Right lobe of liver (tissue), 6 donors: ENCODE data around the gene SPPL3. TPM values are rescaled to one million over a fixed set of nuclear protein-coding genes. Genes with fewer than 3 reads are reported as not detected.

Source experiments
- ATAC-seq, 4 donors: fragments of 200-7000 bp; cut with Tn5 transposase; one replicate each; pipeline ENCODE4 v1.9.1; 2020; ENCODE audit warnings: mild to moderate bottlenecking in 4 of 4, moderate library complexity in 4 of 4
- DNase-seq, 3 donors: peaks; one replicate each; pipeline ENCODE4 v3.0.0-alpha.2; 2020
- H3K27ac ChIP-seq, 3 donors: fragments of 200-600 bp; one replicate each; pipeline ENCODE4 v1.8.0; 2022
- H3K27me3 ChIP-seq, 2 donors: fragments of 200-600 bp; one replicate each; pipeline ENCODE4 v1.8.0; 2022
- H3K36me3 ChIP-seq, 4 donors: fragments of 200-600 bp; sonication (generic) in 1 of 4; one replicate each; pipeline versions ENCODE4 v1.5.1 to v1.8.0; 2017 to 2022; ENCODE audit warnings: control low read depth in 1 of 4
- H3K4me1 ChIP-seq, 4 donors: fragments of 200-600 bp; sonication (generic) in 1 of 4; one replicate each; pipeline versions ENCODE4 v1.5.1 to v1.8.0; 2017 to 2022; ENCODE audit warnings: control low read depth in 1 of 4
- H3K4me3 ChIP-seq, 3 donors: fragments of 200-600 bp; one replicate each; pipeline ENCODE4 v1.8.0; 2022
- H3K9me3 ChIP-seq, 4 donors: fragments of 200-600 bp; sonication (generic) in 1 of 4; one replicate each; pipeline versions ENCODE4 v1.5.1 to v1.8.0; 2017 to 2022; ENCODE audit warnings: control low read depth in 1 of 4
- CTCF ChIP-seq, 4 donors: fragments of 200-600 bp in 3 of 4; fragments of 450-650 bp in 1 of 4; IDR thresholded peaks; one replicate each; pipeline versions ENCODE4 v1.5.1 to v1.8.0; 2016 to 2022; ENCODE audit warnings: antibody characterized with exemption in 4 of 4, mild to moderate bottlenecking in 2 of 4
- POLR2A ChIP-seq: fragments of 450-650 bp; IDR thresholded peaks from one replicate; pipeline ENCODE4 v1.6.1; 2017; ENCODE audit warnings: antibody characterized with exemption, mild to moderate bottlenecking
- WGBS: methylation state at CpG from one replicate; pipeline ENCODE4 v1.1.6; 2018; ENCODE audit warnings: low coverage, low lambda C conversion rate; ENCODE audit not compliant: insufficient coverage; ENCODE audit errors: missing lambda C conversion rate; 5-methylcytosine and 5-hydroxymethylcytosine counted together
- intact Hi-C, 2 donors: fragments of 100-400 bp; cut with DNase I; formaldehyde crosslinking; loops; one replicate each; pipeline versions ENCODE4 v1.11.2 to v1.14.1; 2022
- total RNA-seq, 6 experiments: library from RNA; depleted of rRNA in 2 of 6; stranded (reverse); fragments of >200 nt in 2 of 6; fragmentation: NEBNext Ultra II Directional in 3 of 6; extraction: Animal tissue kit (Norgen Biotek cat#: 25700) in 3 of 6; gene quantifications; one replicate each; pipeline versions ENCODE4 v1.1.0 to v1.2.4, GENCODE V29; 2016 to 2023
- donor health status: DM: no; HTN: yes; CAD: no.
- donor health status: DM: no; HTN: no; CAD: no.
- donor health status: DM: no; HTN: no; CAD: no.
- donor health status: DM: no; HTN: yes; CAD: no.
- donor health status: DM: no; HTN: yes; CAD: no.

The SPPL3 gene
- total RNA-seq, 6 experiments from 2014 or later, result 10.7 to 26.6 (median 16.9) TPM

DNA sequence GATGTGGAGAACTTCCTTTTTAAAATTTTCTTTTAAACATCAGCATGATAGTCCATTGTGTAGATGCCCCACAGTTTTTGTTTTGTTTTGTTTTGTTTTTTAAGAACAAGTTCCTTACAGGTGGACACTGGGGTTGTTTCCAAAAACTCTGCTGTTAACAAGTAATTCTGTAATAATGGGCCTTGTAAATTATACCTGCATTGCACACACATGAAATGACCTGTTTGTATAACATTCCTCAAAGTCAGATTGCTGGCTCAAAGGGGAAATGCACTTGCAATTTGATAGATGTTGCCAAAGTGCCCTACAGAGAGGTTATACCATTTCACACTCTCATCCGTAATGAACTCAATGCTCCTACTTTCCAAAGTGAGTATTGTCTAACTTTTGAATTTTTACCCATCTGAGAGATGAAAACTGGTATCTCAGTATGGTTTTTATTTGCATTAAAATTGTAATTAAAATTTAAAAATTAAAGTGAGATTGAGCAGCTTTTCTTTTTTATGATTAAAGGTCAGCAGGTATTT lies 89.2 kb downstream of the SPPL3 start:
- Histone ChIP-seq H3K27ac (no peak overlapping the region), H3K36me3 (no peaks in the 10 kb centered on the region), H3K27me3 (no peaks in the 10 kb centered on the region), H3K4me1 (no peaks in the 10 kb centered on the region), H3K9me3 (no peaks in the 10 kb centered on the region), H3K4me3 (no peak overlapping the region)
- 13% methylated on average over 1 of the region's 1 CpG for WGBS
- intact Hi-C loops, result no loop called here
- TF ChIP-seq POLR2A, result no peak
- TF ChIP-seq CTCF (IDR thresholded peaks at IDR 0.05), result no peak
- ATAC-seq, result peak in 1 of 4 donors; percentile 44
- DNase-seq, result no peak

- no peak overlapping the region for H3K4me3 ChIP-seq
- intact Hi-C loops, result no loop called here
- no peak for TF ChIP-seq POLR2A
- no peak for TF ChIP-seq CTCF (IDR thresholded peaks at IDR 0.05)
- H3K4me1 ChIP-seq, result no peaks in the 10 kb centered on the region
- 79% methylated on average over 2 of the region's 2 CpGs for WGBS
- ATAC-seq, result no peak
- no peak for DNase-seq
- H3K27me3 ChIP-seq, result no peaks in the 10 kb centered on the region
- H3K9me3 ChIP-seq, result no peaks in the 10 kb centered on the region
- H3K27ac ChIP-seq, result no peak overlapping the region
- H3K36me3 ChIP-seq, result no peaks in the 10 kb centered on the region
These were observed 89.8 kb downstream of the SPPL3 start for GRCh38 chr12:120814203-120814902.

DNA sequence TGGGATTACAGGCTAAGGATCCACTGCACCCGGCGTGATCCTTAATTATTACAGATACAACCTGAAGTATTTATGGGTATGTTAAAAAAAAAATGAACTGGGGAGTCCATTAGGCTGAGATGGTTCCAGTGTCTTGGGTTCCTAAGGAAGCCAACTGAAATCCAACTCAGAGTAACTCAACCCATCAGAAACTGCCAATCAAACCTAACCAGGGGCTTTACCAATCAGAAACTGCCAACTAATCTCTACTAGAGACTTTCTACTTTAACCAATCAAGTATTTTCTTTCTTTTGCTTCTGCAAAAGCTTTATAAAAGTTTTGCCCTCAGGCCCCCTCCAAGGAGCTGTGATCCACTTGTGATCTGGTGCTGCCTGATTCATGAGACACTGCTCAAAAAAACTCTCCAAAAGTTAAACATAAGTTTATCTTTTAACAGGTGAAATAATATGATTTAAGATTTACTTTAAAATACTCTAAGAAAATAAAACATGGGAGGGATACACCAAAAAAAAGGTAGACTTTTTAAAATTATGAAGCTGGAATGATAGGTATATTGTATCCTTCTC lies 90.5 kb downstream of the SPPL3 start:
- intact Hi-C loops, result no loop called here
- WGBS, result 100% methylated on average over 2 of the region's 2 CpGs
- no peaks in the 10 kb centered on the region for H3K4me1 ChIP-seq

GRCh38 chr12:120810021-120810420 lies 94.1 kb downstream of the SPPL3 start:
- Histone ChIP-seq H3K4me3 (no peak overlapping the region), H3K27me3 (no peaks in the 10 kb centered on the region), H3K4me1 (no peaks in the 10 kb centered on the region), H3K27ac (no peak overlapping the region), H3K36me3 (peaks cover 0 to 4% (median 0%) of the 10 kb centered on the region in 4 donors), H3K9me3 (no peaks in the 10 kb centered on the region)
- 95% methylated on average over 2 of the region's 3 CpGs for WGBS
- ATAC-seq, result no peak
- DNase-seq, result no peak
- no peak for TF ChIP-seq CTCF (IDR thresholded peaks at IDR 0.05)
- TF ChIP-seq POLR2A, result no peak
- intact Hi-C loops, result no loop called here

More for the DNA sequence above, 90.5 kb downstream of the SPPL3 start:
- H3K4me3 ChIP-seq, result no peak overlapping the region
- no peak overlapping the region for H3K27ac ChIP-seq
- H3K27me3 ChIP-seq, result no peaks in the 10 kb centered on the region
- H3K36me3 ChIP-seq, result peaks cover 0 to 1% (median 0%) of the 10 kb centered on the region in 4 donors
- TF ChIP-seq POLR2A, result no peak
- no peaks in the 10 kb centered on the region for H3K9me3 ChIP-seq
- DNase-seq (no peak), ATAC-seq (no peak)

DNA sequence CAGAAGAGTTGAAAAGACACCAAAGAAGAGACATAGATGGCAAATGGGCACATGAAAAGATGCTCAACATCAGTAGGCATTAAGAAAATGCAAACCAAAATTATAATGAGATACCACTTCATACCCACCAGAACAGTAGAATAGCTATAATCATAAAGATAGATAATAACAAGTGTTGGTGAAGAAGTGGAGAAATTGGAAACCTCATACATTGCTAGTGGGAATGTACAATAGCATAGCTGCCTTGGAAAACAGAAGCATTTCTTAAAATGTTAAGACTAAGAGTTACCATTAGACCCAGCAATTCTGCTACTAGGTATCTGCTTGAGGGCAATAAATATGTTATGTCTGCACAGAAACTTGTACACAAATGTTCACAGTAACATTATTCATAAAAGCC lies 99.7 kb downstream of the SPPL3 start:
- no peaks in the 10 kb centered on the region for H3K9me3 ChIP-seq
- TF ChIP-seq CTCF (IDR thresholded peaks at IDR 0.05) (no peak), POLR2A (no peak)
- no peak overlapping the region for H3K27ac ChIP-seq
- H3K27me3 ChIP-seq, result no peaks in the 10 kb centered on the region
- DNase-seq (no peak), ATAC-seq (no peak)
- H3K4me3 ChIP-seq, result no peak overlapping the region
- no peaks in the 10 kb centered on the region for H3K4me1 ChIP-seq
- intact Hi-C loops, result no loop called here
- peaks cover 0 to 4% (median 0%) of the 10 kb centered on the region in 4 donors for H3K36me3 ChIP-seq
